GM19025 (cell line): Measurements from ENCODE around the gene QSOX1.

Source experiments
- ATAC-seq: cut with Tn5 transposase; IDR thresholded peaks from one replicate; pipeline ENCODE4 v1.9.1; 2021; ENCODE audit warnings: mild to moderate bottlenecking, low read depth, moderate library complexity; ENCODE audit not compliant: unreplicated experiment

The QSOX1 gene

GRCh38 chr1:180206581-180206980, 51.9 kb downstream of the QSOX1 start:
- ATAC-seq: no peak

GRCh38 chr1:180208264-180208663, 53.6 kb downstream of the QSOX1 start:
- no peak for ATAC-seq

- ATAC-seq: no peak
These were observed 55.4 kb downstream of the QSOX1 start for GRCh38 chr1:180210008-180210620.

GRCh38 chr1:180211156-180211859, 56.6 kb downstream of the QSOX1 start:
- no peak for ATAC-seq

GRCh38 chr1:180211860-180212229, 57.2 kb downstream of the QSOX1 start:
- no peak for ATAC-seq

- ATAC-seq: no peak
These were observed 58.9 kb downstream of the QSOX1 start for GRCh38 chr1:180213401-180214170.

GRCh38 chr1:180215856-180216625, 61.4 kb downstream of the QSOX1 start:
- ATAC-seq: no peak

- no peak for ATAC-seq
These were observed 62.3 kb downstream of the QSOX1 start for GRCh38 chr1:180217006-180217405.

- no peak for ATAC-seq
These were observed 64.4 kb downstream of the QSOX1 start for GRCh38 chr1:180218806-180219765.

- no peak for ATAC-seq
These were observed 65.1 kb downstream of the QSOX1 start for GRCh38 chr1:180219776-180220175.

GRCh38 chr1:180221462-180221861, 66.8 kb downstream of the QSOX1 start:
- ATAC-seq: no peak

- no peak for ATAC-seq
These were observed 70.2 kb downstream of the QSOX1 start for GRCh38 chr1:180224902-180225301.

- ATAC-seq: no peak
These were observed 70.7 kb downstream of the QSOX1 start for GRCh38 chr1:180225403-180225802.

GRCh38 chr1:180227861-180228647, 73.4 kb downstream of the QSOX1 start:
- no peak for ATAC-seq

- no peak for ATAC-seq
These were observed 74.2 kb downstream of the QSOX1 start for GRCh38 chr1:180228648-180229482.

- no peak for ATAC-seq
These were observed 75.1 kb downstream of the QSOX1 start, which contains the start of gene LHX4 for GRCh38 chr1:180229483-180230415. TSS of gene LHX4 (plus strand) at chr1:180230264. CDS start at chr1:180230530, 266 bp downstream.

- no peak for ATAC-seq
These were observed 75.7 kb downstream of the QSOX1 start for GRCh38 chr1:180230416-180230790.
